ENCODE data around the gene SAYSD1.

- TF ChIP-seq, protein P1, sequence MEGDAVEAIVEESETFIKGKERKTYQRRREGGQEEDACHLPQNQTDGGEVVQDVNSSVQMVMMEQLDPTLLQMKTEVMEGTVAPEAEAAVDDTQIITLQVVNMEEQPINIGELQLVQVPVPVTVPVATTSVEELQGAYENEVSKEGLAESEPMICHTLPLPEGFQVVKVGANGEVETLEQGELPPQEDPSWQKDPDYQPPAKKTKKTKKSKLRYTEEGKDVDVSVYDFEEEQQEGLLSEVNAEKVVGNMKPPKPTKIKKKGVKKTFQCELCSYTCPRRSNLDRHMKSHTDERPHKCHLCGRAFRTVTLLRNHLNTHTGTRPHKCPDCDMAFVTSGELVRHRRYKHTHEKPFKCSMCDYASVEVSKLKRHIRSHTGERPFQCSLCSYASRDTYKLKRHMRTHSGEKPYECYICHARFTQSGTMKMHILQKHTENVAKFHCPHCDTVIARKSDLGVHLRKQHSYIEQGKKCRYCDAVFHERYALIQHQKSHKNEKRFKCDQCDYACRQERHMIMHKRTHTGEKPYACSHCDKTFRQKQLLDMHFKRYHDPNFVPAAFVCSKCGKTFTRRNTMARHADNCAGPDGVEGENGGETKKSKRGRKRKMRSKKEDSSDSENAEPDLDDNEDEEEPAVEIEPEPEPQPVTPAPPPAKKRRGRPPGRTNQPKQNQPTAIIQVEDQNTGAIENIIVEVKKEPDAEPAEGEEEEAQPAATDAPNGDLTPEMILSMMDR (IDR thresholded peaks at IDR 0.05): no peak
- no peak for TF ChIP-seq EZH2 (IDR thresholded peaks at IDR 0.05; ENCODE audit: borderline replicate concordance, insufficient read depth, low read depth, low read length, poor library complexity, severe bottlenecking)
Observed at GRCh38 chr6:39065561-39065960, 49.4 kb downstream of the SAYSD1 start.

Measured in B cell (primary cell).